Measurements from ENCODE around the gene ABHD5. TPM values are rescaled to one million over a fixed set of nuclear protein-coding genes. Genes with fewer than 3 reads are reported as not detected.

ABHD5 gene
- total and polyA plus RNA-seq, 2 experiments from 2014 or later = 32.3 to 45.5 TPM

DNA sequence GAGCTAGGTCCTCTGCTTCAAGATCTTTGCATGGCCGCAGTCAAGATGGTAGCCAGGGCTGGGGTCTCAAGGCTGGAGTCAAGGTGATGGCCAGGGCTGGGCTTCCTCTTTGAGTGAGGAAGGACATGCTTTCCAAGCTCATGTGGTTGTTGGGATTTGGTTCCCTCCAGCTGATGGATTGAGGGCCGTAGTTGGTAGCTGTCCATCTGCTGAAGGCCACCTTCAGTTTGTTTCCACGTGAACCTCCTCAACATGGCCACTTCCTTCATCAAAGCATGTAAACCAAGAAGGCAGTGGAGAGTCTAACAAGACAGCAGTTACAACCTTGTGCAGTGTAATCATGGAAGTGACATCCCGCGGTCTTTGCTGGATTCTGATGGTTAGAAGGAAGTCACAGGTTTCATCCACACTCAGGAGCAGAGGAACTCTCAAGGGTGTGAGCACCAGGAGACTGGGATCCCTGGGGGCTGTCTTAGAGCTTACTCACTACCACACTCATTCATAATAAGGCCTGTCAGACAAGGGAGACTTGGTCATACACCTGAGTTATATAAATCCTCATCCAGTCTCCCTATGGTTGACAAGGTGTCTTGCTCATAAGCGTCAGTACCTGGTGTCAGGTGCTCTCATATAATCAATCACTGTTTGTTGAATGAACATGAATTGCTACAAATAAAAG is 42.1 kb downstream of the ABHD5 start:
- DNase-seq = peak; percentile 52
- no peak overlapping the region for H2AFZ ChIP-seq
- TF ChIP-seq EZH2 (IDR thresholded peaks at IDR 0.05; ENCODE audit: insufficient read depth, poor library complexity, severe bottlenecking) = no peak
- no peak for TF ChIP-seq EZH2phosphoT487 (IDR thresholded peaks at IDR 0.05; ENCODE audit: insufficient read depth, low read depth)
- no peaks in the 10 kb centered on the region for H4K20me1 ChIP-seq (ENCODE audit: insufficient read depth)
- no peaks in the 10 kb centered on the region for H3K9me2 ChIP-seq (ENCODE audit: insufficient read depth)
- no peaks in the 10 kb centered on the region for H3K27me3 ChIP-seq (replicated peaks; ENCODE audit: insufficient read depth)
- H3K27ac ChIP-seq = peak overlapping the region; percentile 61
- H3K9ac ChIP-seq = no peak overlapping the region
- H3K79me2 ChIP-seq (ENCODE audit: insufficient read depth) = no peaks in the 10 kb centered on the region
- peaks cover 34% of the 10 kb centered on the region for H3F3A ChIP-seq (ENCODE audit: insufficient read depth)
- no peaks in the 10 kb centered on the region for H3K36me3 ChIP-seq (ENCODE audit: low read depth)
- WGBS, 2 experiments (ENCODE audit: low coverage in 1 of 2, low lambda C conversion rate in 2 of 2, missing lambda C conversion rate in 2 of 2) = 86 to 88% methylated on average over 6 of the region's 6 CpGs
- in situ Hi-C loops (cut with MboI) = no loop called here
- no peak overlapping the region for H3K4me3 ChIP-seq
- H3K4me1 ChIP-seq (ENCODE audit: insufficient read depth) = peaks cover 38% of the 10 kb centered on the region
- no peaks in the 10 kb centered on the region for H3K9me3 ChIP-seq (ENCODE audit: low read depth)
- peak overlapping the region; percentile 15 for H3K4me2 ChIP-seq (ENCODE audit: unreplicated experiment)

DNA sequence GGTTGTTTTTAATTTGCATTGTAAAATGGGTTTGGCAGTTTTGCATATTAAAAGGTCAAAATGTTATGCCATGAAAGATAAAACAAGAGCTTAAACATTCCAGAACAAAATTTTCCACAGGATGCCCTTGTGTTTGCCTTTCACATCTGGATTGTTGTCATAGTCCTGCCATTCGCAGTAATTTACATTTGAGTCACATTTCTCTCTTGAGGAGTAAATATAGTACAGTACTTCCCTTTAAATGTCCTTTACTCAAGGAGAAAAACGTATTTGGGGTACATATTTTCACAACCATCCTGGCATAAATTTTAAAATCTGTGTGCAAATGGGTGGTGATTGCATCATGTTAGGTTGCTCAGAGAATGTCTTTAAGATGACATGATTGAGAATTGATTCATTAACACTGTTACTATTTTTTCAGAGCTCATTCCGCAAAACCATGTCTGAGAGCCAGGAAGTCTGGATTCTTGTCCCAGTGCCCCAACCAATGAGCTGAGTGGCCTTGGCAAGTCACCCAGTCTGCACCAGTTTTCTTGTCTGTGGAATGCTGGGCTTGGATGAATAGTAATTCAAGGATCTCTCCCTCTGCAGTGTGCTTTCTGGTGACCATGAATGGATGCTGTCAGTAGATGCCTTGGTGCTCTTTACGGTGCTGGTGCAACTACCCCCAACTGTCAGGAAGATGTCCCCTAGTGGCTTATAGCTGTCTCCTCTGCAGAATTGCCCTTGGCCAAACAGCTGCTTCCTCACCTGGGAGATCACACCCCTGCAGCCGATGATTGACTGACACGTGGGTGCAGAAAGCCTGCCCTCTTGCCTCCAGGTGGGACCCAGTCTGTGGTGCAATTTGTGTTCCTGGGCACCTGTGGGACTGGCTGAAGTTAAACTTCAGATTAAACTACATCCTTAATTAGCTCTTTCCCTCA is 43.0 kb downstream of the ABHD5 start:
- H3K9ac ChIP-seq = no peak overlapping the region
- 28 to 31% methylated on average over 6 of the region's 6 CpGs for WGBS, 2 experiments (ENCODE audit: low coverage in 1 of 2, low lambda C conversion rate in 2 of 2, missing lambda C conversion rate in 2 of 2)
- H3F3A ChIP-seq (ENCODE audit: insufficient read depth) = peaks cover 26% of the 10 kb centered on the region
- H3K27ac ChIP-seq = peak overlapping the region; percentile 61
- DNase-seq = peak; percentile 90
- no peaks in the 10 kb centered on the region for H3K9me2 ChIP-seq (ENCODE audit: insufficient read depth)
- H3K4me2 ChIP-seq (ENCODE audit: unreplicated experiment) = peak overlapping the region; percentile 15
- in situ Hi-C loops (cut with MboI) = no loop called here
- H3K27me3 ChIP-seq (replicated peaks; ENCODE audit: insufficient read depth) = no peaks in the 10 kb centered on the region
- TF ChIP-seq EZH2 (IDR thresholded peaks at IDR 0.05; ENCODE audit: insufficient read depth, poor library complexity, severe bottlenecking) = no peak
- TF ChIP-seq EZH2phosphoT487 (IDR thresholded peaks at IDR 0.05; ENCODE audit: insufficient read depth, low read depth) = 0 out of 2 replicates have a peak, but pooled peaks have one; percentile 33
- H3K9me3 ChIP-seq (ENCODE audit: low read depth) = no peaks in the 10 kb centered on the region
- no peaks in the 10 kb centered on the region for H4K20me1 ChIP-seq (ENCODE audit: insufficient read depth)
- H3K4me1 ChIP-seq (ENCODE audit: insufficient read depth) = peaks cover 29% of the 10 kb centered on the region
- H3K79me2 ChIP-seq (ENCODE audit: insufficient read depth) = no peaks in the 10 kb centered on the region
- H3K4me3 ChIP-seq = no peak overlapping the region
- no peak overlapping the region for H2AFZ ChIP-seq
- no peaks in the 10 kb centered on the region for H3K36me3 ChIP-seq (ENCODE audit: low read depth)

DNA sequence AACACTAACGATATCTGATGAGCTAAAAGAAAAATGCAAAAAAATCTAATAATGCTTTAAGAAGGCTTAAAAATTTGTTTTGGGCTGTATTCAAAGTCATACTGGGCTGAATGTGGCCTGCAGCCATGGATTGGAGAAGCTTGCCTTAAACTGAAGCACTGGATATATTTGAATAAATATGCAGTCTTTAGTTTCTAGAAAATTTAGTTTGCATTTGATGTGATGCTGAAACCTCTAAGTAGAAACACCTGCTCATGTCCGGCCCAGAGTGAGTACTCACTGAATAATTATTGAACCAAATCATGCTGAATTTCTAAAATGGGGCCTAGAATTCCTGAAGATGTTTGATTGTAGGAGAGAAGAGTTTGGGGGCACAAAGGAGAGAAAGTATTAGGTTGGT is 43.9 kb downstream of the ABHD5 start:
- no peak overlapping the region for H3K4me3 ChIP-seq
- H4K20me1 ChIP-seq (ENCODE audit: insufficient read depth) = no peaks in the 10 kb centered on the region
- no peak overlapping the region for H3K4me2 ChIP-seq (ENCODE audit: unreplicated experiment)
- TF ChIP-seq EZH2phosphoT487 (IDR thresholded peaks at IDR 0.05; ENCODE audit: insufficient read depth, low read depth) (no peak), EZH2 (IDR thresholded peaks at IDR 0.05; ENCODE audit: insufficient read depth, poor library complexity, severe bottlenecking) (no peak)
- no peaks in the 10 kb centered on the region for H3K36me3 ChIP-seq (ENCODE audit: low read depth)
- H2AFZ ChIP-seq = no peak overlapping the region
- no peaks in the 10 kb centered on the region for H3K27me3 ChIP-seq (replicated peaks; ENCODE audit: insufficient read depth)
- peaks cover 28% of the 10 kb centered on the region for H3K4me1 ChIP-seq (ENCODE audit: insufficient read depth)
- H3F3A ChIP-seq (ENCODE audit: insufficient read depth) = peaks cover 26% of the 10 kb centered on the region
- H3K27ac ChIP-seq = peak overlapping the region; percentile 61; the same call in 1 of the 2 replicates
- WGBS, 2 experiments (ENCODE audit: low coverage in 1 of 2, low lambda C conversion rate in 2 of 2, missing lambda C conversion rate in 2 of 2) = 88 to 95% methylated on average over 2 of the region's 2 CpGs
- H3K9ac ChIP-seq = no peak overlapping the region
- in situ Hi-C loops (cut with MboI) = no loop called here
- no peaks in the 10 kb centered on the region for H3K9me3 ChIP-seq (ENCODE audit: low read depth)
- no peaks in the 10 kb centered on the region for H3K9me2 ChIP-seq (ENCODE audit: insufficient read depth)
- no peak for DNase-seq
- no peaks in the 10 kb centered on the region for H3K79me2 ChIP-seq (ENCODE audit: insufficient read depth)

DNA sequence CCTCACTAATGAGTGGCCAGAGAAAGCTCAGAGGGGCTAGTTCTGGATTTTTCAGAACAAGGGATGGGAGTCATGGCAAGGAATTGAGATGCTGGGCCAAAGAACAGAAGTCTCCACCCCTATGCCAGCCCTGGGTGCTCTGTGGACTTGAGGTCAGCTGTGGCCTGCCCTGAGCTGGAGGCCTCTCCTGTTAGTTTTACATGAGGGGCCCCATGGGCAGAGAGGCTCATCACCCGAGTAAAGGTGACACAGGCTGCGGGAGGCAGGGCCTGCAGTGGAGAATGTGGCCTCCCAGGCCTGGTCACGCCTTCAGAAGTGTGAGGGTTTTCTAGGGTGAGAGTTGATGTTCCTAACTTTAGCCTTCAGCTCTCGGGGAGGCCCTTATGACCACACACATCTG is 44.9 kb downstream of the ABHD5 start:
- no peaks in the 10 kb centered on the region for H3K27me3 ChIP-seq (replicated peaks; ENCODE audit: insufficient read depth)
- H3K9me2 ChIP-seq (ENCODE audit: insufficient read depth) = no peaks in the 10 kb centered on the region
- DNase-seq = no peak
- H3K4me3 ChIP-seq = no peak overlapping the region
- H3F3A ChIP-seq (ENCODE audit: insufficient read depth) = peaks cover 26% of the 10 kb centered on the region
- peaks cover 28% of the 10 kb centered on the region for H3K4me1 ChIP-seq (ENCODE audit: insufficient read depth)
- H3K9ac ChIP-seq = no peak overlapping the region
- H3K79me2 ChIP-seq (ENCODE audit: insufficient read depth) = no peaks in the 10 kb centered on the region
- no peak overlapping the region for H2AFZ ChIP-seq
- H3K36me3 ChIP-seq (ENCODE audit: low read depth) = no peaks in the 10 kb centered on the region
- H3K27ac ChIP-seq = no peak overlapping the region
- no peaks in the 10 kb centered on the region for H3K9me3 ChIP-seq (ENCODE audit: low read depth)
- WGBS, 2 experiments (ENCODE audit: low coverage in 1 of 2, low lambda C conversion rate in 2 of 2, missing lambda C conversion rate in 2 of 2) = 97% methylated on average over 4 of the region's 4 CpGs
- no peaks in the 10 kb centered on the region for H4K20me1 ChIP-seq (ENCODE audit: insufficient read depth)
- no peak overlapping the region for H3K4me2 ChIP-seq (ENCODE audit: unreplicated experiment)
- in situ Hi-C loops (cut with MboI) = no loop called here
- no peak for TF ChIP-seq EZH2 (IDR thresholded peaks at IDR 0.05; ENCODE audit: insufficient read depth, poor library complexity, severe bottlenecking)
- no peak for TF ChIP-seq EZH2phosphoT487 (IDR thresholded peaks at IDR 0.05; ENCODE audit: insufficient read depth, low read depth)

Measured in GM23248 (cell line).